Activated gamma-delta T cell treated with Interleukin-2 at 50 U/mL for 16 hours (primary cell): ENCODE measurements around the gene SYDE2.

ENCODE experiments used
- DNase-seq: peaks from one replicate; pipeline ENCODE4 v3.0.0-alpha.2; 2020

SYDE2 gene

GRCh38 chr1:85118751-85119150 lies 82.1 kb downstream of the SYDE2 start:
- no peak for DNase-seq

DNA sequence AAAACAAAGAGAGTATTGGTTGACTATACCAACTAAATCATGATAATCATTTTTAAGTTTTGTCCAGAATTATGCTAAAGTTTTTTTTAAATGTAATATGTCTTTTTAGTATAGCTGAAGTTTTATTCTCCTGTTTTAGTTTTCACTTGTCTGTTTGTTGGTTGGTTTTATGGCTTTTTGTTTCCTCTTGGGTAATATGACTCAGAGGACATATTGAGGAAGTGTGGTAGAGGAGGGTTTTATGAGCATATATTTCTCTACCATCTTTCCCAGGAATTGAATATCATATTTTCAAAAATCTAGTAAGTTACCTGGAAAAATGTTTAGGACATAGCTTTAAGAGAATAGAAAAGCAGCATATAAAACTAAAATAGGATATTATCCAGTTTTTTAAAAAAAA lies 84.0 kb downstream of the SYDE2 start:
- no peak for DNase-seq

DNA sequence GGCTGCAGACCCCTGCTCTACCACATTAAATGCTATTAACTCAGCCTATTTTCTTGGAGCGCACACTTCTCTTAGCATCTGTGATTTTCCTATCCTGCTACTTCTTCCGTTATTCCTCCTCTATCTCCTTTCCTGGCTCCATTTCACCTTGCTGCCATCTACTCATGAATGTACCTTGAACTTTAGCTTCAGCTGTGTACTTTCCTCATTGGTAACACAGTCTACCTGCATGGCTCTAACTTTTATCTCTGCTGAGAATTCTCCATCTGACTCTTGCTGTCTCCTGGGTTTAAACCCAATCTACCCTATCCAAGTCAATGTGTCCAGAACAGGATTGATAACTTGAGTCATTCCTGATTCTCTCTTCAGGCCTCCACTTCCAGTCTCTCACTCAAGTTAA lies 84.9 kb downstream of the SYDE2 start:
- DNase-seq, result no peak

DNA sequence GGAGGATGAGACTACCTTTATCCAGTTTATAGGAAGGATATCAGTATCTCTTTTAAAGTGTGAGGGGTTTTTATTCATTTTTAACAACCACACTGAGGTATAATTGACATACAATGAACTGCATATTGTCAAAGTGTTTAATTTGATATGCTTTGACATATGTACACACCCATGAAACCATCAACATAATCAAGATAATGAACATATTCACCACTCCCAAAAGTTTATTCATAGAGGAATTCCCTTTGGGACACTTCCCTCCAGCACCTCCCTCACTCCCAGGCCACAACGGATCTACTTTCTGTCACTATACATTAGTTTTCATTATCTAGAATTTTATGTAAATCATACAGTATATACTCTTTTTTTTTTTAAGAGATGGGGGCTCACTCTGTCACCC lies 89.1 kb downstream of the SYDE2 start:
- DNase-seq, result no peak

DNA sequence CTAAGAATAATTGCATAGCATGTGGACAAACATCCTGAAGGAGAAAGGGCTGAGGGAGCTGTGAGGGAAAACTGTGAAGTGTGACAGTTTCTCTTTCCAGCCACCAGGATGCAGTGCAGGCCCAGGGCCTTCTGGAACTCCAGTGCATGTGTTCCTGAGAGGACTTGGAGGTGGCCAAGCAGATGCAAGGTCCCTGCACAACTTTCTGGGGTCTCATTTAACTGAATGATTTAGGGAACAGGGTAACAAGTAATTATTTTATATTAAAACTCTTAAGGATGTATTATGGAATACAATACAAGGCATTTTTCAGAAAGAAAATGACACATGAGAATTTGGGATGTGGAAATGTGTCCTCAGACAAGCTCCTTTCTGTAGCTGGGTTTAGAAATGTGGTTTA lies 91.3 kb downstream of the SYDE2 start:
- peak; percentile 23 for DNase-seq
